ENCODE results near the gene PWWP2A.

DNA sequence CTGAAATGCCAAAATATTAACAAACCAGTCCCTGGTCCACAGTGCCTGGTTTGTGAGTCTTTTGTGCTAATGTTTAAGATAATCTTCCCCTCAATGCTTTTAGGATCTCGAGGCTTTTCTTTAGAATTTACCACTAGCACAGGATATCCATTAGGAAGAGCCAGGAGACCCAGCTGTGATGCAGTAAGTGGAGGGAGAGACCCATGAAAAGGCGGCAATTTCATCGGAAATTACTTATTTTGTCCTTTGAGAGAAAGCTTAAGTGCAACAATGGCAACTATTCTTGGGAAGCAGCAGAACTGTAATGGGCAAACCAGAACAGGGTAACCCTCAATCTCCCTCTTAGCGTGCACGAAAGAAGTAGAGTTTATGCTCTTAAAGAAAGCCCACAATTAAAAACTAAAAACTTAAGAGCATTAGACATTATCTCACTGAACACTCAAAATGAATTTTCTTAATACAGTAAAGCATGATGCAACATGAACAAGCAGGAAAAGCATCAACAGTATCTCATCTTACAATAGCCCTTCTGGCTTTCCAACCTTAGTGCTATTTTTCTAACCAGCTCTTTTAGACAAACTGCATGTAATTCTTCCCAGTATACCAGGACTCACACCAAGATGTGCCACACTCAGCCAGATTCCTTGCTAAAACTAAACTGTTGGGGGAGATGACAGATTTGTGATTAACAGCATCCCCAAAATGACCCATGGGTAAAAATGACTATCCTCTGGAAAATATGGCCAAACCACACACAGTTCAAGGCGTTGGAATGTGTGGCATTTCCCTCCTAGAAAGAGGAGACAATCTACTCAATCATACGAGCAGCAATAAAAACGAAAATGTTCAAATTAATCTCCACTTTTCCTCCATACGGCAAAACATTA lies 36.4 kb downstream of the PWWP2A start:
- TF ChIP-seq POLR2AphosphoS5 (IDR thresholded peaks at IDR 0.05; ENCODE audit: low read depth, low read length), result no peak
- no peak for TF ChIP-seq POLR2A (IDR thresholded peaks at IDR 0.05; ENCODE audit: low read depth, low read length)
- TF ChIP-seq TAF1 (IDR thresholded peaks at IDR 0.05; ENCODE audit: borderline replicate concordance, low read depth, low read length), result no peak
